ENCODE data around the gene WBP2NL.
"Not testable (repeated sequence)": the region's sequence is repeated elsewhere in the genome, so short reads cannot be mapped to it uniquely, and the experiment has no call there.

WBP2NL gene

DNA sequence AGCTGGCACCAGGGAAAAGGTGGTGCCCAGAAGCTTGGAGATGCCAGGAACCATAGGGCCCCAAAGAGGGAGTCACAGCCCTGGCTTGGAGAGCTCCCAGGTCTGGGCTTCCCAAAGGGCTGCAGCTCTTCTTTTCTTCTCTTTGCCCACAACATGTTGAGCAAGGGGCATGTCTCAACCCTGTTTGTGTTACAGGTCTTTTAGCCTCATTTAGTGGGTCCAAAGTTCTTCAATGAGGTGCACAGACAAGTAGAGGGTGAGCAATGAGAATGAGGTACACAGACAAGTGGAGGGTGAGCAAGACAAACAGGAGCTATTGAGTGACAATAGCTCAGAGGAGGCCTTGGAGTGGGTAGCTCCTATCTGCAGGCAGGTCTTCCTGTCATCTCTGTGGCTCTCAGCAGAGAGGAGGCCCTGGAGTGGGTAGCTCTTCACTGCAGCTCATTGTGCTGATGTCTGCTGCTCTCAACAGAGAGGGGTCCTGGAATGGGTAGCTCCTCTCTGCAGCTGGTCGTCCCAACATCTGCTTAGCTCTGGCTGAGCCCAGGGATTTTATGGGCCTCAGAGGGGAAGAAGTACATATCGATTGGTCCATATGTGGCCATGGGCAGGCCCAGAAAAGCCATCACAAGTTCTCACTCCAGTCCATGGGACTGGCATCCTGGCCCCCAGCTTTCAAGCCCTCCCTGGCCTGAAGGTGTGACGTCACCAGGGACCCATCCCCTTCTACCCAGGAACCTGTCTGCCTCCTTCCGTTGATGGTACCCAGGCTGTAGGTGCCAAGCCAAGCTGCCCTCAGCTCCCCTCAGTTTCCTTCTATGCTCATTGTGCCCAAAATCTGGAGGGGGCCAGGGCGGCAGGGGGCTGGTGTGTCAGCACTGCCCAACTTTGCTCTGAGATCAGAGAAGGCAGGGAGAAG lies 34.9 kb downstream of the WBP2NL start:
- no peak for DNase-seq (ENCODE audit: low read depth in 2 of 2)

DNA sequence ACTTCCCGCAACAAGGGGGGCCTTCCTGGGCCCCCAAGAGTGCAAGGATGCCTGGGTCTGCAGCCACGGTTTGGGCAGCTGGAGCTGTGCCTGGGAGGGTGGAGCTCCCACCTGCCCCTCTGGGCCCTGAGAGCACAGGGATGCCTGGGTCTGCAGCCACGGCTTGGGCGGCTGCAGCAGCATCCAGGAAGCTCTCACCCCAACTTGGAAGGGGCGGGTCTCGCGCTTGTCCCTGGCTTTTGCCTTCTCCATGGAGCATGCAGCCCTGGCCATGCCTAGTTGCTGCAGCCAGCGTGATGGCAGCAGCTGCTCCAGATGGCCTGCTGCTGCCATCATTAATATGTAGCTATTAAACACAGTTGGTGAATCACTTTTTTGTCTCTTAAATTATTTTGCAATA lies 36.7 kb downstream of the WBP2NL start:
- DNase-seq (ENCODE audit: low read depth in 2 of 2) = no peak

DNA sequence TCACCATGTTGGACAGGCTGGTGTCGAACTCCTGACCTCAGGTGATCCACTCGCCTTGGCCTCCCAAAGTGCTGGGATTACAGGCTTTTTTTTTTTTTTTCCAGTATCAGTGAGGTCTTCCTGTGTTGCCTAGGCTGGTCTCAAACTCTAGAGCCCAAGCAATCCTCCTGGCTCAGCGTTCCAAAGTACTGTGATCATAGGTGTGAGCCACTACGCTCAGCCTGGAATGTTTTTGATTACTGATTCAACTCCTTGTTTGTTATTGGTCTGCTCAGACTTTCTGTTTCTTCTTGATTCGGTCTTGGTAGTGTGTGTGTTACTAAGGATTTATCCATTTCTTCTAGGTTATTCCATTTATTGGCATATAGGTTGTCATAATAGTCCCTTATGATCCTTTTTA lies 40.7 kb downstream of the WBP2NL start:
- no peak for DNase-seq (ENCODE audit: low read depth in 2 of 2)

DNA sequence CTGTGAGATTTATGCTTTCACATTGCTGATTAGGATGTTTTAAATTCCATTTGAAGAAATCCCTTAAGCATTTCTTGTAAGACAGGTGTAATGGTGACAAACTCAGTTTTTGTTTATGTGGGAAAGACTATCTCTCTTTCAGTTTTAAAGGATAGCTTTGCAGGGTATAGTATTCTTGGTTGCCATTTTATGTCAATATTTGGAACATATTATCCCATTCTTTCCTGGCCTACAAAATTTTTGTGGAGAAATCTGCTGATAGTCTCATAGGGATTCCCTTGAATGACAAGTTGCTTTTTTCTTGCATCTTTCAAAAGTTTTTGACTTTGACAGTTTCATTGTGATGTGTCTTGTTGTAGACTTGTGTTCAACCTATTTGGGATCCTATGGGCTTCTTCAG lies 43.2 kb downstream of the WBP2NL start:
- DNase-seq (ENCODE audit: low read depth in 2 of 2) = no peak

DNA sequence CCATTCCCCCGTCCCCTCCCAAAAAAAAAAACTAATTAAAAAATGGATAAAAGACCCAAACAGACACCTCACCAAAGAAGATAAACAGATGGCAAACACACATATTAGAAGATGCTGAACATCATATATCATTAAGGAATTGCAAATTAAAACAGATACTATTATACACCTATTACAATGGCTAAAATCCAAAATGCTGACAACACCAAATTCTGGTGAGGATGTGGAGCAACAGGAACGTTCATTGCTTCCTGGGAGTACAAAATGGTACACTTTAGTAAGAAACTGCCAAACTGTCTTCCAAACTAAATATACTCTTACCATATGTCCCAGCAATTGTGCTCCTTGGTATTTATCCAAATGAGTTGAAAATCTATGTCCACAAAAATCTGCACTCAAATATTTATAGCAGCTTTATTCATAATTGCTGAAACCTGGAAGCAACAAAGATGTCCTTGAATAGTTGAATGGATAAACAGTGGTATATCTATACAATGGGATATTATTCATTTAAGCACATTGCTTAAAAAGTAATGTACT lies 52.1 kb downstream of the WBP2NL start:
- no peak for DNase-seq (ENCODE audit: low read depth in 2 of 2)

DNA sequence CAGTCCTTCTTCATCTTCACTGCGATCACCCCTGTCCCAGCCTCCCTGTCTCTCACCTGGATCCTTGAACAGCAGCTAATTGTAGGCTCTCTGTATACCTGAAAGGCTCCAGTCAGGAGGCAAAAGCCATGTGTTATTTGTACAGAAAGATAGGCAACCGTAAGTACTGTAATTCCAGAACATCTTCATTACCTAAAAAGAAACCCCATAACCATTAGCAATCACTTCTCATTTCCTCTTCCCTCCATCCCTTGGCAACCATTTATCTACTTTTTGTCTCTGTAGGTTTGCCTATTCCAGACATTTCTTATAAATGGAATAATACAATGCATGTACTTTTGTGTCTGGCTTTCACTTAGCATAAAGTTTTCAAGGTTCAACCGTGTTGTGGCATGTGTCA lies 54.2 kb downstream of the WBP2NL start:
- DNase-seq (ENCODE audit: low read depth in 2 of 2) = no peak

DNA sequence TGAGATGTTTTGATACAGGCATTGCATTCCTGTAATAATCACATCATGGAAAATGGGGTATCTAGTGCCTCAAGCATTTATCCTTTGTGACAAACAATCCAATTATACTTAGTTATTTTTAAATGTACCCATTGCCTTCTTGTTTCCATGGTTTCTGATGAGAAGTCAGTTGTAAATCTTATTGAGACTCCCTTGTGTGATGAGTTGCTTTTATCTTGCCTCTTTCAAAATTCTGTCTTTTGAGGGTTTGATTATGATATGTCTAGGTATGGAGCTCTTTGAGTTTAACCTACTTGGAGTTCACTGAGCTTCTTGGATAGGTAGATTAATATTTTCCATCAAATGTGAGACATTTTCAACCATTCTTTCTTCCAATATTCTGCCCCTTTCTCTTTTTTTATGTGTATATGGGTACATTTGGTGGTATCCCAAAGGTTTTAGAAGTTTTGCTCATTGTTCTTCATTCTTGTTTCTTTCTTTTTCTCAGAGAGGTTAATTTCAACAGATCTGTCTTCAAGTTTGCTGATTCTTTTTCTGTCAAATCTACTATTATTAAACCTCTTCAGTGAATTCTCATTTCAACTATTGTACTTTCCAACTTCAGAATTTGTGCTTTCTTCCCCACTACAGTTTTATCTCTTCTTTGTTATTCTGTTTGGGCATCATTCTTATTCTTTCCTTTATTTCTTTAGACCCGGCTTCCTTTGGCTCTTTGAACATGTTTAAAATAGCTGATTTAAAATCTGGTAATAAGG lies 58.3 kb downstream of the WBP2NL start:
- DNase-seq (ENCODE audit: low read depth in 2 of 2) = no peak

DNA sequence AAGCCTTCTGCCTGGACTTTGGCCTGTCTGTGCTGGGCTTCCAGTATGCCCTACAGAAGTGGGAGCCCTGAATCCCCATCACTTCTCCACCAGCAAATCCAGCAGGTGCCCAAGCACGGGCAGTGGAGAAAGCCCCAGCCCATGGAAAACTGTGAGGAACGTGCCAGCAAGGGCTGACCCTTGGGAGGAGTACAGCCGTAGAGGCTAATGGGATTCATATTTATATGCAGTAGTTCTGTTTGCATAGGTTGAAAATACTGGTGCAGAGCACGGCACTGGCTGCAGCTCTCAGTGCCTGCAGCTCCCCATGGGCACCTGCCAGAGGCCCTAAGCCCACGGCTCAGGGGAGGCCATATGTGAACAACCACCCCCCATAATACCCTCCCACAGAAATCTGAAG lies 61.9 kb downstream of the WBP2NL start:
- DNase-seq (ENCODE audit: low read depth in 2 of 2) = no peak

DNA sequence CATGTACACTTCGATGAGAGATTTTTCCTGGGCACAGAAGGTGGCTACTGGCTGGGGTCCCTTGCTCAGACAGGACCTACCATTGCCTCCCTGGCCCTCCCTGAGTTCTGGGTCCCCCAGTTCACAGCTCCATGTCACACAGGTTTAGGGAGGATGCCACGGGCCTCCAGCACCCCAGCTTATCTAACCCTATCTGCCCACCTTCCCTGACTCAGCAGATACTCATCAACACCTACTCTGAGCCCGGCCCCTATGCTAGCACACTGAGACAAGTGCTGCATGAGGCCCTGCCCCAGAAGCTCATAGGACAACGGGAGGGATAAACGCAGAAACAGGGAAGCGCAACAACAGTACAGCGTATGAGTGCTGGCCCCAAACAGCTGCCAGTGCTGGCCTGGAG lies 62.5 kb downstream of the WBP2NL start:
- no peak for DNase-seq (ENCODE audit: low read depth in 2 of 2)

DNA sequence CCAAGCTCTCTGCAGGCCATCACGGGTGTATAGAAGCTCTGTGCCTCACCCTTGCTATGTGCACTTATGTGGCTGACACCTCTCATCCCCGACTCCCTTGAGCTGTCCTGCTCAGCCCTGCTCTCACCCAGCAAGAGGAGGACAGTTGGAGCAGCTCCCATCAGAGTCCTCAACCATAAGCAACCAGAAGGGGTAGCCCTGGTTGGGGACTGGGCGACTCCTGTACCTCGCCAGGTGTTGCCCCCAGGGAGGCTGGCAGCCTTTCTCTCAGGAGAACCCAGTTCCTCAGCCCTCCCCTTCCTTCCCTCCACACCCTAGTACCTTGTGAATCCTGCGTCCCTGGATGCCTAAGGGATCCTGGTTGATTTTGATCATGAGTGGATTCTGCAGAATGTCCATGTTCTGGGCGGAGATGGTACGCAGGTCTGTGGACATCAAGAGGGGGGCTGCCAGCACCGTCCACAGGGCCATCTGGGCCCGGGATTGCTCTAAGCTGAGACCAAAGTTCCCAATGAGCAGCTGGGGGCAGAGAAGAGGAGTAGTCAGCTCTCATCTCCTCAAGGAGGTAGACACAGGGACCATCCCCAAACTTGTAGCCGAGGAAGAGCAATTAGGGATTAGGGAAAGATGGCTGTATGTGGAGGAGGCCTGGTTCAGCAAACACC lies 64.0 kb downstream of the WBP2NL start:
- DNase-seq (ENCODE audit: low read depth in 2 of 2) = no peak

DNA sequence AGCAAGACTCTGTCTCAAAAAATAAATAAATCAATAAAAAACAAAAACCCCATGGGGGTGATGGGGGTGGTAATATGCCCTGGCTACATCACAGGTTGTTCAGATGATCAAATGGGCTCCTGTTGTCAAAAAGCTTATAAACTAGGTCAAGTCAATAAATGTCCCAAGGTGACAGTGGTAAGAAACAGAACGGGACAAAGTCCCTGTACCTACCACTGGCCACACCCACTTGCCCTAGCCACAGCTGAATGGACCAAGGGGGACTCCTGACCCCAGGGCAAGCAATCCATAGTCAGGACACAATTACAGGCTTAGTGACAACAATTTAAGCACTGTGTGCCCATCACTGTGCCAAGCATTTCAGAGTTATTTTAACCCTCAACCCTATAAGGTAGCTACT lies 66.0 kb downstream of the WBP2NL start:
- no peak for DNase-seq (ENCODE audit: low read depth in 2 of 2)

DNA sequence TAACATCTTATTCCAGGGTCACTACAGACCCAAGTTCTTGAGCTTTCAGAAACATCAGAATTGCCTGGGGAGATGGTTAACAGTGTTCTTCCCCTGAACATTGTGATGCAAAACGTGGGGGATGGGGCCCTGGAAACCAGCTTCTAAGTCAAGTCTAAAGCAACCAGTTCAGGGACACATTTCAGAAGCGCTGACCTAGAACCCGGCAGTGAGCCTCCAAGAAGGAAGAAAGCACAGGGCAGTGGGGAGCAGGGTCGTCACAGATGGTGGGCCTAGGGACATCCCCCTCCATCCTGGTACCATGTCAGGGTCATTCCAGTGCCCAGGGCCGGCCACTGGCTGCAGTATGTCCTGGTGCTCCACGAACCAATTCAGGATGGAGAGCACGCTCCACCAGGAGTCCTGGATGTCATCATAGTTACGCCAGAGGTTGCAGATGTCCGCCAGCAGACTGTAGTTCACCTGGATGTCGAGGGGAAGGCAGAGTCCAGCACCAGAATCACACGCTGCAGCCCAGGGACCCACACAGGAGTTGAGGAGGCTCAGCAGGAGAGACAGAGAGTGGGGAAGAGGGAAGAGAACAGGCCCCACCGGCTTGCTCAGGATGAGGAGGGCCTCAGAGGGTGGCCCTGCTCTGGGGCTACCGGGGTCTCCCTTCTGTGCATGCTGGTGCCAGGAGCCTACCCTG lies 67.0 kb downstream of the WBP2NL start:
- DNase-seq (ENCODE audit: low read depth in 2 of 2) = no peak

DNA sequence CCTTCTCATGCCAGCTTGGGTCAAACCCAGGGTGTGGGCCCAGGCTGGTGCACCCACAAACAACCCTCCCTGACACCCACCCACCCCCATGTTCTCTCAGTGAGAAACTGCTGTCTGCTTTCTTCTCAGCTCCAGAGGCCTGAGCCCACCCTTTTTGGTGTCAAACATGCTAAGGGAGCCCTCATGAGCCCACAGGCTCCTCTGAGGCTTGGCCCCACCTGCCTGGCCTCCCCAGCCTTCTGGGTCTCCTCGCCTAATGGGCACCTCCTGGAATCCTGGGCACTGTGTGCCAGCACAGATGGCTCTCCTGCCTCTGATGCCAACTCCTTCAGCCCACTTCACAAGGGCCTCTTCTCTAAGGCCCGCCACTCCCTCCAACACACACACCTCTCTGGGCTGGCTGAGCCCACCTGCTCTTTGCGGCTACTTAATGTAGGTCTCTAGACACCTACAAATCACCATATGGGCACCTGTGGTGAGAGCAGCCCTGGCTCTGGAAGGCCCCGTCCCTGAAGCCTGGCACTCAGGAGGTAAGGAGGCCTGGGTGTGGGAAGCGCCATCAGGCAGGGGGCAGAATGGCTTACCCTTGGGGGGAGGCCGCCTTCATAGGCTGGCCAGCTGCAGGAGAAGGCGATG lies 67.7 kb downstream of the WBP2NL start:
- DNase-seq (ENCODE audit: low read depth in 2 of 2) = no peak

DNA sequence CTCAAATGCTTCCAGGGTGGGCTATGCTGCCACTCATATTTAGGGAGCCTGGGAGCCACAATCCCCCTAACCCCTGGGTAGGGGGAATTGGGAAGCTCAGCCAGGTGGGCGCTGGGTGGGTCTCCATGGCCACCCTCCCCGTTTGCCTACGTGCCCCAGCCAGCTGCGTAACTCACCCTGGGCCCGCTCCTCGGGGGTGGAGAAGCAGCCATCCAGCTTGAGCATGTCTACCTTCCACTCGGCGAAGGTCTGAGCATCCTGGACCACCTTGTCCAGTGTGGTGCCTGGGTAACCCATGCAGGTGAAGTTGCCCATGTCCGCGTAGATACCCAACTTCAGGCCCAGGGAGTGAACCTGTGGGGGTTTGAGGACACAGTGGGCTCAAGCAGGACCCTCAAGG lies 68.3 kb downstream of the WBP2NL start:
- no peak for DNase-seq (ENCODE audit: low read depth in 2 of 2)

DNA sequence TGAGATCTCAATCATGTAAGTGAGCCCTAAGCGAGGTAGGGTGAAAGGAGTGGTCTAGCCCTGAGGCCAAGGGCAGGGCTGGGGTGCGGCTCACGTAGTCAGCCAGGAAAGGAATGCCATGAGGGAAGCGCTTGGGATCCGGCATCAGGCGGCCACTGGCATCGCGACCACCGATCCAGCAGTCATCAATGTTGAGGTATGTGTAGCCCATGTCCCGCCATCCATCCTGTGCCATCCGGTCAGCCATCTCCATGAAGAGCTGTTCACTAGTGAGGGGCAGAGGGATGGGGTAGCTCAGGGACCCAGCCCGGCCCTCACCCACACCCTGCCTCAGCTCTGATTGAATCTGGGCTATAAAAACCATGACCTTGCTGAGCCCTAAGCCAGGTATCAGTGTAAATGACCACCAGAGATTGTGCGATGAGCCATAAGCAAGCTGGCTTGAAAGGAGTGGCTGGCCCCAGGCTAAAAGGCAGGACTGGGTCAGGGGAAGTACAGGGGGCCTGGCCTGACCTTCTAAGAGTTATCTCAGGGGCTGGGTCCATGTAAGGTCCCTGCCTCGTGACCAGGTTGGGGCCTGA lies 69.2 kb downstream of the WBP2NL start:
- no peak for DNase-seq (ENCODE audit: low read depth in 2 of 2)

DNA sequence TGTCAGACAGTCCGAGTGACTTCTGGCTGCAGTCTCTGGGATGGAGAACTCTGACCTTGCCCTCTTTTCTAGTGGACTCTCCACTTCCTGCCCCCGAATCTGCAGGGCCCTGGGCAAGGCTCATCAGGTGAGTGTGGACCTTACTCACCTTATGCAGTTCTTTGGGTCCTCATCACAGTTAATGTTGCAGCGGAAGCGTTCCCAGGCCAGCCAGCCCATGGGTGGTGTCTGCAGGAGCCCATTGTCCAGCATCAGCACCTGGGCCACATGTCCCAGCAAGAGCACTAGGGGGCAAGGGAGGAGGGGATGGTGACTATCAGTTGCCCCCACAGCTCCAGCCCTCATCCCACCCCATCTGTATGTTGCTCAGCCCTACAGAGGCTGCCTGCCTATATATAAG lies 69.7 kb downstream of the WBP2NL start:
- no peak for DNase-seq (ENCODE audit: low read depth in 2 of 2)

DNA sequence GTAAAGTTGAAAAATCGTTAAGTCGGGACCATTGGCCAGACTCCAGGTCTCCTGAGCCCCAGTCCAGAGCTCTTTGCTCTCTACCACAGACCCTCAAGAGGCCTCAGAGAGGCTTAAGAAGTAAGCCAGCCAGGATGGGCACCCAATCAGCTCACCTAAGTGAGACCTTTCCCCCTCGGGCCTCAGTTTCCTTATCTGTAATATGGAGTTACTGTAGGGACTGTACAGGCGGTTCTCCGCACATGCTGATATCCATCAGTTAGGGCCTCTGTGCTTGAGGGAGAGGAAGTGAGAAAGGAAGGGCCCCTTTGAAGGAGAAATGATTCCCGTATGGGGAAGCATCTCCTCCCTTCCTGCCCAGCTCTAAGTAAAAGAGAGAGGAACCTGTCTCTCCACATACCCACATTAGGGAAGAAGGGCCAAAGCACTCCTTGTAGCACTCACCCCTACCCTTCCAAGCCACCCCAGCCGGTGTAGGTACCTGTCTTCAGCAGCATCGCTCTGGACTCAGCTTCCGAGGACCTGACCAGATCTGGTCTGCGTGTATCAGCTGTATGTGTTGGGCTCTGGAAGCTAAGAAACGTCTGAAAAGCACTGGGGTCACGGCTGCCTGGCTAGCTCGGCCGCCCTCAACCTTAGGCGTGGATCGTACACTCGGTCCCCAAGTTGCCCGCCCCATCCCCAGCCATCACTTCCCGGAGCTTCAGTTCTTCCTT lies 71.4 kb downstream of the WBP2NL start:
- no peak for DNase-seq (ENCODE audit: low read depth in 2 of 2)

DNA sequence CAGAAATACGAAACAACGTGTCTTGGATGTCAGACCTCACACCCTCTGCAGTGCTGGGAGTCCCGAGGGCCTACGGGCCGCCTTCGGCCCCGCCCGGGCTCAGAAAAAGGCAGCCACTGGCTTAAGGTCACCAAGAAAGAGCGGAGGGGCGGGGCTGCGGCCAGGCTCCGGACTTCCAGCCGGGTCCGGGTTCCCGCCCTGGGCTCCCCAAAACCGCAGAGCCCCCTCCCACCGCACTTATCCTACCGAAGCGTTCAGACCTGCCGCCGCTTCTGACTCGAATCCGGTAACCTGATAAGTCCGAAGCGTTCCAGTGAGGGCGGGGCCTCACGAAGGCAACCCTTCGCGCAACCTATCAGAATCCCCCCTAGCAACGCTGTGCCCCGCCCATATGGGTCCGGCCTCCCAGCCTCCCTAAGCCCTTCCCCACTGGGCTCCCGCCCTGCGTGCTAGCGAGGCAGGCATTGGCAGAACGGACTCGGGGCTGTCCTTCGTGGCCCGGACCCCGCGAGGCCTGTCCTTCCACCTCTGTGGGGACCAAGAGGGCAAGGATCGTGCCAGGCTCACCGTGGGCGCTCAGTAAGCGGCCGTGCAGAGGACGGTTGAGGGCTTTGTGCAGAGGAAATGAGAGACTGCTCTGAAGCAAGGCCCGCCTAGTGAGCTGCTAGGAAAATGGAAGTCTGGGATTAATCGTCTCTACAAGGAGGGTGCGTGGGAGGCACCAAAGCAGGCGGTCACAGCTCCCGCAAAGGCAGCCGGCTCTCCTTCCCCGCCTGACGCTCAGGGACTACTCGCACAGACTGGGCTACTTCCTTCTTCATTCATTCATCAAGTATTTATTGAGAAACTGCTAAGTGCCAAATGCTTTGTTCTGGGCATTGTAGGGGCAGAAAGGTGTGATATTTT lies 72.2 kb downstream of the WBP2NL start, which contains the start of gene NAGA:
Gene NAGA (minus strand): TSS at position 296 of the 906 bp plus-strand sequence. CDS start 515 bp downstream, outside the sequence.
- DNase-seq (ENCODE audit: low read depth in 2 of 2) = peak; percentile 80

DNA sequence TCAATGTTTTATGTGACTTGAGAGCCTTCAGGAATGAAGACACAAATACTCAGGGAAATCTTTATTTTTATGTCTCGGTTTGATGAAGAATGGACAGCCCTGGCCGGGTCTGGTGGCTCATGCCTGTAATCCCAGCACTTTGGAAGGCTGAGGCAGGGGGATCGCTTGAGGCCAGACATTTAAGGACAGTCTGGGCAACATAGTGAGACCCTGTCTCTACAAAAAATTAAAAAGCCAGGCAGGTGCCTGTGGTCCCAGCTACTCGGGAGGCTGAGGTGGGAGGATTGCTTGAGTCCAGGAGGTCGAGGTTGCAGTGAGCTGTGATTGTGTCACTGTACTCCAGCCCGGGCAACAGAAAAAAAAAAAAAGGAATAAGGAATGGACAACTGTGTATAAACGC lies 72.9 kb downstream of the WBP2NL start:
- not testable (repeated sequence) for DNase-seq (ENCODE audit: low read depth in 2 of 2)
